ENCODE results near the gene NT5DC1.
"Not testable (repeated sequence)": the region's sequence is repeated elsewhere in the genome, so short reads cannot be mapped to it uniquely, and the experiment has no call there.

Gene NT5DC1

DNA sequence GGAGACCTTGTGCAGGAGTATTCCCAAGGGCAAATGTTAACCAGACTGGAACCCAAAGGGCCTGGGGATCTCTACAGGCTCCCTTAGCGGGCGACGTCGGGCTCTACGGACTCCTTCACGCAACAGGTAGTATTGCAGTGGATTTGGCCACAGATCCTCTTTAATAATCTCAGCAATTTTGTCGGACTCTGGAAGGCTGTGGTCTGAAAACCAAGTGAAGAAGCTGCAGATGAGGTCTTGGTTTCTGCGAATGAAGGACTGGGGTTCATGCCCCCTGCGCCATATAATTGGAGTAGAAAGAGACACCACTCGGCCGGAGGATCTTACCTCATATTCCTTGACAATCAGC, 177.8 kb downstream of the NT5DC1 start:
- no peak for DNase-seq (ENCODE audit: low read depth, low spot score)

DNA sequence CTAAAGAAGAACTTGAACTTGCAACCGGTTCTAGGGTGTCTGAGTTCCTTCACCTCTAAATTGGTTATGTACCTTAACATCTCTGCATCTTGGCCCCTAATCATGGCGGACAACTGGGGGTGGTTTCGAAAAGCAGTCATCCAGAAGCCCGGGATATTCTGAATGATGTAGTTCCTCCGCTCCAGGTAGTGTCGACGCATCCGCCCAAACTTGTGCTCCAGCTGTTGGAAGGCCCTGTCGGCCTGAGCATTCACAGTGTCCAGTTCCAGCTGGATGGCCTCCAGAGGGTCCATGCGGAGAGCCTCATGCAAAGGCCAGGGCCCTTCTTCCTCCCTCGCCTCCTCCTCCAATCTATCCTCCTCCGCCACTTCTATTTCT, 178.2 kb downstream of the NT5DC1 start:
- no peak for DNase-seq (ENCODE audit: low read depth, low spot score)

DNA sequence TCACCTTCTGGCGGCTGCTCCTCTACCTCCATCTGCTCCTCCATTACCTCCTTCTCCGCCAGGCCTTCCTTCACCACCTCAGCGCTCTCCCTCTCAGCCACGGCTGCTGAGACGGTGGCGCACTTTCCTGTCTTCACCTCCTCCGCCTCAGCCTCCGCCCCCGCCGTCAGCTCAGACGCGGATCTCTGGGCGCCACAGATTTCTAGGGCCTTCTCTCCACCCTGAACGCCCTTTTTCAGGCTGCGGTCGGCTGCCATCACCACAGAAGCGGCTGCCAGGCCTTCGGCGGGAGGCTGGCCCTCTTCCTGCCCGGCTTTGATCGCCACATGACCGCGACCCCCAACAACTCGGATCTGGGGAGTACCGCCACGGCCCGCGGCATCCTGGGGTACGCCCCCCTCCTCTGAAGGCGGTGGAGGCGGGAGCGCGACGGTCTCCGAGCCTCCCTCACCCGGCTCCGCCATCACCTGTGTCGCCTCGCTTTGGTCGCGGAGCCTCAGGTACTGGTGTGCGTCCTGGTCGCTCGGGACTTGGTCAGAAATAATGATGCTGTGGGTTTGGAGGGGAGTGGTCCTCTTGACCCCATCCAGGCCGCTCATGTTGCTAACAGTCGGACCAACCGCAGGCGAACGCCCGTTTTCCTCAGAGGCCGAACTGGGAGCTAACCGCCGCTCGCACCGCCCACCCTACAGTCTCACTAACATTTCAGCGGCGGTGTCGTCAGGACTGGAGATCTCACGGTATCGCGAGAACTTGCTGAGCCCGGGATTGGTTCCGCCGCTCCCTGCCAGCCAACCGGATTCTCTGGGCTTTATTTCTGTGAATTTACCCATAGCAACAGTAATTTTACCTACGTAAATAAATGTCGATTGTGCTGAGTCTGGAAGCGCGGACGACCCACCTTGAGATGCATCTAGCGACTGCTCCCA, 178.8 kb downstream of the NT5DC1 start, which contains the start of gene TSPYL1:
Gene TSPYL1 (minus strand): TSS at position 699 of the 929 bp plus-strand sequence. CDS start 100 bp downstream, at position 599.
- peak; percentile 87 for DNase-seq (ENCODE audit: low read depth, low spot score)

DNA sequence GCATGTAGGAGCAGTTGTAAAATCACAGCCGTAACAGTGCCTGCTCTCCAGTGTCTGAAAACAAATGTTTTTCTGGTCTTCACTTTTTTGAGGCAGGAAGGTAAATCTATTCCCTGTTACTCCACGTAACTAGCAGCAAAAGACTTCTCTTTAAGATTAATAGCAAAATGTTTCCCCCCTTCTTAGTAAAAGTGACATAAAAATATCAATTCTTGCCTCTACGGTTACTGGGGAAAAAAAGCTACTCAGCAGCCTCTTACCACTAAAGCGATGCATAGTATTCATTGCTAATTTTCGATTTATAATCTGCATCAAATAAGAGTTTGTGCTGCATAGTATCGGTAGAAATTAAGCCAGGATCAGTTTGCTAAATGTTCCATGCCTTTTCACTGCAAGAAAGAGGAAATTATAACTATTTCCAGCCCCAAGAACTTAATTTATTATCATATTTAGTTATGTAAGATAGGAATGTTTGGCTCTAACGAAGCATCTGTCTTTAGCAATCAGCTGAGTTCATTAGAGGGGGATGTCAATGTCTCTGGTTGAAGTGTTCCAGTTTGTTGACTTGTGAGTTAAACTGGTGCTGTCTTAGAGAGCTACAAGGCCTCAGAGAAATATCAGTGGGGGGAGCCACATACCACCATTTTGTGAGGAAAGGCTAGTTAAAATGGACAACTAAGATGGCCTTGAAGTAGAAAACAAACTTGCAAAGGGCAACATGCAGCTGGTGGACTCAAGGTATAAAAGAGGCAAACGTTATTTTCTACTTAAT, 179.7 kb downstream of the NT5DC1 start:
- no peak for DNase-seq (ENCODE audit: low read depth, low spot score)

DNA sequence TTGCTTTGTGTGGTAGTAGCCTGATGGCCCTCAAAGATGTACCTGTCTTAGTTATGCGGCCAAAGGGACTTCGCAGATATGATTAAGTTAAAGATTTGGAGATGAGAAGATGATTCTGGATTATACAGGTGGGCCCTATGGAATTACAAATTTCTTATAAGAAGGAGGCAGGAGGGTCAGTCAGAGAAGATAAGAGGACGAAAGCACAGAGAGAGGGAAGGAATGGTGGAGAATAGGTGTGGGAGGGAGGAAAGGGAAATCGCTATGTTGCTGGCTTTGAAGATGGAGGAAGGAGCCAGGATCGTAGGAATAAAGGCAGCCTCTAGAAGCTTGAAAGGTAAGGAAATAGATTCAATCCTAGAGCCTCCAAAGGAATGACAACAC, 180.3 kb downstream of the NT5DC1 start:
- DNase-seq (ENCODE audit: low read depth, low spot score): no peak

DNA sequence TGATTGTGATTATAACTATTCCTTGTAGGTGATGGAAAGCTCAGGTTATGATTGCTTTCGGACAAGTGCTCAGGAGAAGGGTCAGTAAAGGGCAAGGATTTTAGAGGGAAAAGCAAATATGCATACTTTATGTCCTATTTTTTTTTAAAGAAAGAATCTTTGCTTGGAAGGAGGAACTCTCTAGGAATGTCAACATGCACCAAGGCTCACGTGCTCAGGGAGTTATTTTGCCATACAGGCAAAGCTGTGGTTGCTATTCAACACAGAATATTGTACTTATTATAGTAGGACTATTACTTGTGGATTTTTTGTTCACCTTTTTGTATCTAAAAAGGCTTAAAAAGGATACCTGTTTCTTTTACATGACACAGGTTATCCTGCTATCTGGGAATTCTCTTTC, 182.0 kb downstream of the NT5DC1 start:
- no peak for DNase-seq (ENCODE audit: low read depth, low spot score)

DNA sequence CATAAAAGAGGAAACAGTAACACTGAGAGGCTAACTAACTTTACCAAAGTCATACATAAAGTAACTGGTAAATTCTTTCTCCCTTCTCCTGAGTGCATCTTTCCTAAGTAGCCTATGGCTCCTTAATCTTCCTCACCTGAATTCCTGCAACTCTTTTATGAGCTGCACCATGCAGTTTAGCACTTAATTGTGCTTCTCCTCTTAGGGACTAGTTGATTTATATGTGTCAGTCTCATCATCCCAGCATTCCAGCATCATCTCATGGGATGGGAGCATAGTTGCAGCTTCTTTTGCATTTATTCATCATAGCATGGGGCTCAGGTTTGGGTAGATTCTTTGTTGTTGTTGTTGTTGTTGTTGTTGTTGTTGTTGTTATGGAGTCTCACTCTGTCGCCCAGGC, 182.5 kb downstream of the NT5DC1 start:
- no peak for DNase-seq (ENCODE audit: low read depth, low spot score)

DNA sequence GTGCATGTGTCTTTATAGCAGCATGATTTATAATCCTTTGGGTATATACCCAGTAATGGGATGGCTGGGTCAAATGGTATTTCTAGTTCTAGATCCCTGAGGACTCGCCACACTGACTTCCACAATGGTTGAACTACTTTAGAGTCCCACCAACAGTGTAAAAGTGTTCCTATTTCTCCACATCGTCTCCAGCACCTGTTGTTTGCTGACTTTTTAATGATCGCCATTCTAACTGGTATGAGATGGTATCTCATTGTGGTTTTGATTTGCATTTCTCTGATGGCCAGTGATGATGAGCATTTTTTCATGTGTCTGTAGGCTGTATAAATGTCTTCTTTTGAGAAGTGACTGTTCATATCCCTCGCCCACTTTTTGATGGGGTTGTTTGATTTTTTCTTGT, 184.3 kb downstream of the NT5DC1 start:
- DNase-seq (ENCODE audit: low read depth, low spot score): not testable (repeated sequence)

DNA sequence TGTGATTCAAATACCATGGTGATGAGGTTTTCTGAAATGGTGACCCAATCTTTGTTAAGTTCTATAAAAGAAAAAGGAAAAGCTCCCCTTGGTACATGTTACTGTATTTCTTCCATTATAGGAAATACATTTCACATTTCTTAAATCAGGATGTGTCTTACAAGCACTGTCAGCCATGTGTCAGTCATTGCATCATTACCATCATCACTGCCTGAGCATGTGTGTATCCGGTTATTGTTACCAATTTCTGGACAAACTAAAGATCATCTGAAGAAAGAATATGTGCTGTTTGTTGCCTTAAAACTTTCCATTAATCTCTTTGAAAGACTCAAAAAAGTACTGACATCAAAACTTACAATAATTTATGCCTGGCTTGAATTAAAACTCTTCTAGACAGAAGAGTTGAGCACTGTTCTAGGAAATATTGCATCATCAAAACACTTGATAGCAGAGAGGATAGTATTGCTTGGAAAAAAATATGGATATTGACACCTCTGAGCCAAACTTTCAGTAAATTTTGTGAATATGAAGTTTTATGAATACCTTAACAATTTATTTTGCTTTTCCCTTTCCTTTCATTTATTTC, 186.2 kb downstream of the NT5DC1 start:
- DNase-seq (ENCODE audit: low read depth, low spot score): no peak

DNA sequence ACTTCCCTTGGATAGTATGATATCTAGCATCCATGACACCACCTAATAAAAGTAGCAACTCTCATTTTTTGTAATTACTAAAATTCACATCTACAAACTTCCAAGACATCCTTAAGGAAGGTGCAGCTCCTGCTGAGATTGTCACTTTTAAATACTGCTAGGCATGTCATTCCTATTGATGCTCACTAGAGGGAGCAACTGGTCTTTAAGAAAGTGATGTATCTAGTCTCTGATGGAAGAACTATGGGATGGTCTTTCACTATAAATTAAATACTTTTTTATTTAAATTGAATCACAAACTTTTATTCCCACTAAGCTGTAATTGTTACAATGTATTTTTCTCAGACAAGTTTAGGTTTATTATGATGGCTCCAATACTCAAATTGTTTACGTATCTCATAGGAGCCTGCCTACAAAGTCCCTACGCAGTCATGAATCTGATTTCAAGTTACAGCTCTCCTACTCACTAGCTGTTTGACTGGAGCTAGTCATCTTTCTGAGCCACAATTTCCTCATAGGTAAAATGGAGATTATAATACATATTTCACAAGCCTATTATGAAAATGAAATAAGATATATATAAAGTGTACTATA, 187.1 kb downstream of the NT5DC1 start:
- DNase-seq (ENCODE audit: low read depth, low spot score): no peak

DNA sequence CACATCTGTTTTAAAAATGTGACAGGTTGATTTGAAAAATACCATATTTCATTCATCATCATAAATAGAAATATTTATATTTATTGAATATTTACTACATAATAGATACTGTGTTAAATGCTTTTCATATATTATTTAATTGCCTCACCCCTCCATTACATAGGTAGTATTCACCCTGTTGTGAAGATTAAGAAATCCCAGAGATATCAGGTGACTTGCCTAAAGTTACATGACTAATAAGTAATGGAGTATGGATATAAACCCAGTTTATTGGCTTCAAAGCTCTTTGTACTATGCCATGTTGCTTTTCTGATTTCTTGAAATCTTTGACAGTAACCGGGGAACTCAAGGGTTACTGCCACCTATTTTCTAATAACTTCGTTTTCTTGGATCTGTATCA, 189.2 kb downstream of the NT5DC1 start:
- DNase-seq (ENCODE audit: low read depth, low spot score): no peak

DNA sequence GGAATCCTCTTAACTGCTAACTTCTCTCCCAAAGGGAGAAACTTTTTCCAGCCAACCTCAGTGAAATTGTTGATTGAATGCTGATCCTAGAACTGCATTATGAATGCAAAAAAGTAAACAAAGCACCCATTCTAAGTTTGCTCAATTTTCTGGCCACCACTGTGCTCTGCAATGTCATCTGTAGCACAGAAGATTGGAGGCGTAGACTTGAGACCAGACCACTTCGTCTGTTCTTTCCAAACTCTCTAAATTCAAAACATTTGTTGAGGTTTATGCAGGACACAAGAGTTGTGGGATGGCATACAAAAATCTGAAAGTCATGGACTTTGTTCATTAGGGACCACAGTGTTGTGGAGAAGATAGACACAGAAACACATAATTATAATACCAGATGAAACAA, 190.1 kb downstream of the NT5DC1 start:
- DNase-seq (ENCODE audit: low read depth, low spot score): no peak

DNA sequence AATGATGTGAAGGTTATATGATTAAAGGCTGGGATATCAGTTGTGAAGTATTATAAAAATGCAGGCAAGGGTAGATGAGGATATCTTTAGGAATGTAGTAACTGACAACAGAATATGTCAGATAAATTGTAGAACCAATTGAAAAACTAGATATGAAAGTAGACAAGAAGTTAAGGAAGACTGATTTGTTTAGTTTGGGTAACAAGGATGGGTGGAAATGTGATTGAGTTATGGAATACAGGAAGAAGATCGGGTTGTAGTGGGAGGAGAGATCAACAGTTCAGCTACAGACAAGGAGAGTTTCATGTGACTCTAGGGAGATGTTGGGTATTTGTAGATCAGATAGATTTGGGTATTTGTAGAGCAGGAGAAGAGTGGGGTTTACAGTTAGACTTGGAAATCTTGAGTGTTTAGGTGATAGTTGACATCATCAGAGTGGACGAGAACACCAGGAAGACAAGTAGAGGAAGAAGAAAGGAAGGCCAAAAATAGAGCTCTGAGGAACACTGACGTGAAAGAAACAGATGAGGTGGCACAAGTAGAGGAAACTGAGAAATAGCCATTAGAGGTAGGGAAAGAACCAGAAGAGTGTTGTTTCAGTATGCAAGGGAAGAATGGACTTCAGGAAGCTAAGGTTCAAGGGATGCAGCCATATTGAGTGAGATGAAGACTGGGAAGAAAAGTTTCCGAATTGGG, 191.2 kb downstream of the NT5DC1 start:
- DNase-seq (ENCODE audit: low read depth, low spot score): no peak

DNA sequence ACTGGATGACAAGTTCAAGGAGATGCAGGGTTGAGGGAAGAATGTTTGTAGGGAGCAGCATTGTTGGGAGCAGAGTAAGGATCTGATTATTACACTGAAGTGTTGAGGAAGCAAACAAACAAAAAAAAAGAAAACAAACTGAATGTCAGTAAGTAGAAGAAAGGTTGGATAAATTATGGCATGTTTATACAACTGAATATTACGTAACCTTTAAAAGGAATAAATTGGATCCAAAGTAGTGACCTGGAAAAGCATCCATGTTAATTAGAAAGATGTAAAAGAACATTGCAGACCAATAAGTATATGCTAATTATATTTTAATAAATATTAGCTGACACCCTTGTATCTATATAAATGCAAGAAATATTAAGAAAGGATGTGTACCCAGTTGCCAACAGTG, 191.9 kb downstream of the NT5DC1 start:
- DNase-seq (ENCODE audit: low read depth, low spot score): no peak

DNA sequence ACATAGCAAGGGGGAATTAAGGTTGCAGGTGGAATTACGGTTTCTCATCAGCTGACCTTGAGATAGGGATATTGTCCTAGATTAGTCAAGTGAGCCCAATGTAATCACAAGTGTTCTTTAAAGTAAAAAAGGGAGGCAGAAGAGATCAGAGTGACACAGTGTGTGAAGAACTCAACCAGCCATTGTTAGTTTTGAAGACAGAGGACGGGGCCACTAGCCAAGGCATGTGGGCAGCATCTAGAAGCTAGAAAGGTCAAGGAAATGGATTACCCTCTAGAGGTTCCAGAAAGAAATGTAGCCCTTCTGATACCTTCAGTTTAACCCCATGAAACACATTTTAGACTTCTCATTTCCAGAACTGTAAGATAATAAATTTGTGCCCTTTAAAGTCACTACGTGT, 197.6 kb downstream of the NT5DC1 start:
- DNase-seq (ENCODE audit: low read depth, low spot score): no peak

DNA sequence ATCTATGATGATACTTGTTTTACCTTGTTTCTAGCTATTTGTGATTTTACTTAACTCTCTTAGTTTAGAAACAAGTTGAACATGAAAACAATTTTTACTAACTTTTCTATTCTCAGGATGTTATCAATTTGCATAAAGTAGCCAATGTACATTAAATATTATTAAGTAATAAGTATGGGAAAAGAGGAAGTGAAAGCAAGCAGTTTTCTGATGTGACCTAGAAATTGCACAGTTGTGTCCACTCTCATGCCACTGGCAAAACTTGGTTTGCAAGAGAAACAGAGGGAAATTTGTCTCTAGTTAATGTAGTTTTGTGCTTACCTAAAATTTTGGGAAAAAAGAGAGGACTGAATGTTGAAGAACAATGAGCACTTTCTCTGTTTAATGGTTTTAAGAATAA, 198.3 kb downstream of the NT5DC1 start:
- DNase-seq (ENCODE audit: low read depth, low spot score): no peak

Measured in iPS DF 19.7 (cell line).